Measurements from ENCODE around the gene PBX4.

The PBX4 gene

DNA sequence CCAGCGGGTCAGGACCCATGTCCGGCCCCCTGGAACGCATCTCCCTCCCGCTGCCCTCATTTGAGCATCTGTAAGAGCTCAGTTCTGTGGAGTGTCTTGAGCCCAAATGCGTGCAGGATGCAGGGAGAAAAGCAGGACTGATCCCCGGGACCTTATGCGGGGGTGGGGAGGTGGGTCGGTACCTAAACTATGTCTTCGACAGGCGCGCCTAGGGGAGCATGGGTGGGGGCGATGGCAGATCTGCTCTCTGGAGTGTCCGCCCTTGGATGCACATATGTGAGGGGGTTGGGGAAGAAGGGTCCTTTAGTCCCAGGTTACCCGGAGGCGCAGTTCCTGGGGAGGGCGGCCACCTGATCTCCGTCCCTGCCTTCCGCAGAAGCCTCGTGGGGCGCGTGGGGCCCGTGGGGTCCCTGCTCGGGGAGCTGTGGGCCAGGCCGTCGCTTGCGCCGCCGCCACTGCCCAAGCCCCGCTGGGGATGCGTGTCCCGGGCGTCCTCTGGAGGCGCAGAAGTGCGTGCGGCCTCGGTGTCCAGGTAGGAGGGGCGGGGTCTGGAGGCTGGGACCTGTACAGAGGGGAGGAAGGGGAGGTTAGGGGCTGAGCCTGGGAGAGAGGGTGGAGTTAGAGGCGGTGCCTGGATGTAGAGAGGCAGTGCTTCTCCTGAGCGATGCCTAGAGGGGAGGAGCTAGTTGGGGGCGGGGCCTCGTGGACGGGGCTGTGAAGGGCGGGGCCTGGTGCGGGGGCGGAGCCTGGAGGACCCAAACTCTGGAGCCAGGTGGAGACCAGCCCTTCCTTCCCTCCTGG is 77.6 kb downstream of the PBX4 start:
- no peak for TF ChIP-seq GATA2 (IDR thresholded peaks at IDR 0.05; ENCODE audit: low read depth, low read length)
- TF ChIP-seq GATA3 (IDR thresholded peaks at IDR 0.05; ENCODE audit: low read depth, low read length): no peak

DNA sequence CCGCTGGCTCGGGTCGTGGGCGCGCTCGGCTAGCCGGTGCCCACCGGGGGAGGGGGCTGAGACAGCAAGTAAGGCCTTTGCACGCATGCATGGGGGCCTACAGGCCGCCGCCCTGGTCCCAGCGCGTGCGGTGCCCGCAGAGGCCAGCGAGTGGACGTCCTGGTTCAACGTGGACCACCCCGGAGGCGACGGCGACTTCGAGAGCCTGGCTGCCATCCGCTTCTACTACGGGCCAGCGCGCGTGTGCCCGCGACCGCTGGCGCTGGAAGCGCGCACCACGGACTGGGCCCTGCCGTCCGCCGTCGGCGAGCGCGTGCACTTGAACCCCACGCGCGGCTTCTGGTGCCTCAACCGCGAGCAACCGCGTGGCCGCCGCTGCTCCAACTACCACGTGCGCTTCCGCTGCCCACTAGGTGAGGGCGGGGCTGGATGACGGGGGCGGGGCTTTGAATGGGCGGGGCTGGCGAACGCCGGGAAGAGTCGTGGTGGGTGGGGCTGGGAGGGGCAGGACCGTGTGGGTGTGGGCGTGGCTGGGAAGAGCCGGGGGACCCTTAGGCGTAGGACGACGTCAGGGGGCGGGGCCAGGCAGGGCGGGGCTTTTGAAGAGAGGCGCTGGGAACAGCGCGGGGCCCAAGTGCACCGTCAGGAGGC is 78.3 kb downstream of the PBX4 start:
- TF ChIP-seq GATA2 (IDR thresholded peaks at IDR 0.05; ENCODE audit: low read depth, low read length): no peak
- TF ChIP-seq GATA3 (IDR thresholded peaks at IDR 0.05; ENCODE audit: low read depth, low read length): no peak

DNA sequence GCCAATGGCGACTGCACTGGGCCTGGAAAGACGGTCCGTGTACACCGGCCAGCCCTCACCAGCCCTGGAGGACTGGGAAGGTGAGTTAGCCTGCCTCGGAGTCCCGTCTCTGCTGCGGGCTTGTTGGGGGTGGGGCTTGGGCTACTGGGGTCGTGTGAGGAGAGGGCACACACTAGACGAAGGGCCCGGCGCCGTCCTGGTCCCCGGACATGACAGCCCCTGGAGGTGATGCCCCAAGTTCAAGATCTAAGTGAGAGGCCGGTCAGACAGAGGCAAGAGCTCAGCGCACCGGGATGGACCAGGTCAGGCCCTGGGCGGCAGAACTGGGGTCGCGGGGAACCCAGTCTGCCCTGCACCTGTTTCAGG is 78.8 kb downstream of the PBX4 start:
- TF ChIP-seq GATA2 (IDR thresholded peaks at IDR 0.05; ENCODE audit: low read depth, low read length) (no peak), GATA3 (IDR thresholded peaks at IDR 0.05; ENCODE audit: low read depth, low read length) (no peak)

DNA sequence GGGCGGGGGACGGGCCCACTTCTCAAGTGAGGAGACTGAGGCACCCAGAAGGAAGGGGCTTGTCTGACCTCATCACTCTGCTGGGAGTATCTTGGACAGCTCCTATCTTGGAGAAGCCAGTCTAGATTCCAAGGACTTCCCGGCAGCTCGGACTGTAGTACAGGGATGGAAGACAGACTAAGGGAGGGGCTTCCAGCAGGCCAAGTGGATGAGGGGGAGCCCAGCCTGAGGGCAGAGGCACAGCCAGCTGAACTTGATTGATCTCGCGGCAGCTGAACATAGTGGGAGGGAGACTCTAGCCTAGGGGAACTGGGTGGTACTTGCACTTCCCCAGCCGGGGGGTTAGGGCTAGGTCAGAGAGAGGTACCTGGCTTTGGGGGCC is 79.7 kb downstream of the PBX4 start:
- TF ChIP-seq GATA3 (IDR thresholded peaks at IDR 0.05; ENCODE audit: low read depth, low read length): no peak
- TF ChIP-seq GATA2 (IDR thresholded peaks at IDR 0.05; ENCODE audit: low read depth, low read length): no peak

DNA sequence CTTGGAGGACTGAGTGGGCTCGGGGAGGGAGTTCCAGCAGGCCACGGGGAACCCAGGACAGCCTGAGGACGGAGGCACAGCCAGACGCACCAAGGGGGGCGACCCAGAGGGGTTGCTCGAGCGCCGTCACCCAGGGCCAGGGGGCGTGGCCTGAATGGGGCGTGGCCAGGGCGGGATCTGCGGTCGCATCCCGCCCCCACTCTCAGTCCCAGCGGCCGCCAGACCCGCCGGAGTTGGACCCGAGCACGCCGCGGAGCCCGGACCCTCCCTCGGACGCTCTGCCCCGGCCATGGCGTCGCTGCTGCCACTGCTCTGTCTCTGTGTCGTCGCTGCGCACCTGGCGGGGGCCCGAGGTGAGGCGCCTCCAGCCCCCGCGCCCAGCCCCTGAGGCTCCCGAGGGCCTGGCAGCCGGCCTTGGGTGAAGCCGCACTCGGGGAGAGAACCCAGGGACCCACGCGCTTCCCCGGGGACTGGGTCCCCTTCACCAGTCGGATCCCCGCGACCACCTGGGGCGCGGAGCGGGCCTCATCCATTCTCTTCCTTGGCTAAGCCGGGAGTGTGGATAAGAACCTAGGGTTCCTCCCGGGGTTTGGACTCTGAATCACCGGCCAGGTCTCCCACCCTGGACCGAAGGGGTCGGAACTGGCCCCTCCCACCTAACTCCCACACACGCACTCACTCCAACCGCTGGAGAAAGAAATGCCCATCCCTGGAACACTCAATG is 80.3 kb downstream of the PBX4 start, which contains the start of gene CILP2:
Gene CILP2, plus strand, starts transcription at position 205 of the 724 bp plus-strand sequence. Its CDS starts 85 bp downstream, at position 290.
- TF ChIP-seq GATA3 (IDR thresholded peaks at IDR 0.05; ENCODE audit: low read depth, low read length) (no peak), GATA2 (IDR thresholded peaks at IDR 0.05; ENCODE audit: low read depth, low read length) (no peak)

DNA sequence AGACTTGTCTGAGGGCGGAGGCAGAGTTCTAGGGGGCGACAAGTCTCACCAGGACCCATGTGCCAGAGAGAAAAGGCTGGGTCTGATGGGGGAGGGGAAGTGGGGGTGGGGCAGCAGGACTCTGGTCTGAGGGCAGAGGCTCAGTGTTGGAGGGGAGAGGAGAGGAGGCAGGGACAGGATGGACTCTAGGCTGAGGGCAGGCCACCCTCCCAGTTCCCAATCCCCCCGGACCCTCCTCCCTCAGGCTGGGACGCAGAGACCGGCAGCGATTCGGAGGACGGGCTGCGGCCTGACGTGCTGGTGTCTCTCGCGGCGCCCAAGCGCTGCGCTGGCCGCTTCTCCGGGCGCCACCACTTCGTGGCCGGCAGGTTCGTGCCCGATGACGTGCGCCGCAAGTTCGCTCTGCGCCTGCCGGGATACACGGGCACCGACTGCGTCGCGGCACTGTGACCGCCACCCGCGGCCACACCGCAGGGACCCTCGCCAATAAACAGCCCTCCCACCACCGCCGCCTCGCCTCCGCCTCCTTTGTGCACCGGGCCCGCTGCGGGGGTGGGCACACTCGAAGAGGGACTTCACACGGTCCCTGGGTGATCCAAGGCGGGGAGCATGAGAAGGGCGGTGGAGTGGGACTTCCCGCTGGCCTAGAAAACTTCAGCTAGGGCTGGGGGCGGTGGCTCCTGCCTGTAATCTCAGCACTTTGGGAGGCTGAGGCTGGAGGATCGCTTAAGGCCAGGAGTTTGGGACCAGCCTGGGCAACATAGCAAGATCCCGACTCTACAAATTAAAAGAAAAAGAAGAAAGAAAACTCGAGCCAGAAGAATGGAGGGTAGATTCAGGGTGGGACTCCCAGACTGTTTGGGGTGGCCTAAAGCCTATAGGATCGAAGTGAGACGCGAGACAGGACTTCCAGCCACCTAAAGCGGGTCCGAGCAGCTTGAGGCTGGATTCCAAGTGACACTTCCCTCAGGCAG is 81.1 kb downstream of the PBX4 start:
- TF ChIP-seq GATA2 (IDR thresholded peaks at IDR 0.05; ENCODE audit: low read depth, low read length) (no peak), GATA3 (IDR thresholded peaks at IDR 0.05; ENCODE audit: low read depth, low read length) (no peak)

DNA sequence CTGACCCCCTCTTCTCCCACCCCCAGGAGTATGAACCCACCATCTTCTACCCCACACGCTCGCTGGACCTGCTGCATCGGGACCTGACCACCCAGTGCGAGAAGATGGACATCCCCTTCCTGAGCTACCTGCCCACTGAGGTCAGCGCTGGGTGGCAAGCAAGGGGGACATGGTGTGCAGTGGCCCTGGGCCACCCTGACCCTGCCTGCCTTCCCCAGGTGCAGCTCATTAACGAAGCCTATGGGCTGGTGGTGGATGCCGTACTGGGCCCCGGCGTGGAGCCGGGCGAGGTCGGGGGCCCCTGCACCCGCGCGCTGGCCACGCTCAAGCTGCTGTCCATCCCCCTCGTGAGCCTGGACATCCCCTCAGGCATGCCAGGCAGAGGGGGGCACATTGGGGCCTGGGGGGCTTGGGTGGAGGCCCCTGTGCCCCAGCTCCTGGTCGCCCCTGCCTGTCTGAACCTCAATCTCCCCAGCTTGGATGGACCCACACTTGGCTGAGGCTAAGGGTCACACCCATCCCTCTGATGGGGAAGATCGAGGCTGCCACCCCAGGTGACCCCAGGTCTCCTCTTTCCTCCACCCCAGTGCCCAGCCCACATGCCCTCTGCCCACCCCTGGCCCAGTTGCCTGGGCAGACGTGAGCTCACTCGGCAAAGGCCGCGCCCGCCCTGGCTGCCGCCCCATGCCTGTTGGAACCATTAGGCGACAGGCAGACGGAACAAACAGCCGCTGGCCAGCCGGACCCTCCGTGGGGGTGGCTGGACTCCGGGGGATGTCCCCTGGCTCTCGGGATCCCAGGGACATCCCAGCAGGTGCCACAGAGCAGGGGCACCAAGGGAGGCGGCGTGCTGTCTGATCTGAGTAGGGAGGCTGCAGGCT is 82.9 kb downstream of the PBX4 start:
- TF ChIP-seq GATA2 (IDR thresholded peaks at IDR 0.05; ENCODE audit: low read depth, low read length) (no peak), GATA3 (IDR thresholded peaks at IDR 0.05; ENCODE audit: low read depth, low read length) (no peak)

DNA sequence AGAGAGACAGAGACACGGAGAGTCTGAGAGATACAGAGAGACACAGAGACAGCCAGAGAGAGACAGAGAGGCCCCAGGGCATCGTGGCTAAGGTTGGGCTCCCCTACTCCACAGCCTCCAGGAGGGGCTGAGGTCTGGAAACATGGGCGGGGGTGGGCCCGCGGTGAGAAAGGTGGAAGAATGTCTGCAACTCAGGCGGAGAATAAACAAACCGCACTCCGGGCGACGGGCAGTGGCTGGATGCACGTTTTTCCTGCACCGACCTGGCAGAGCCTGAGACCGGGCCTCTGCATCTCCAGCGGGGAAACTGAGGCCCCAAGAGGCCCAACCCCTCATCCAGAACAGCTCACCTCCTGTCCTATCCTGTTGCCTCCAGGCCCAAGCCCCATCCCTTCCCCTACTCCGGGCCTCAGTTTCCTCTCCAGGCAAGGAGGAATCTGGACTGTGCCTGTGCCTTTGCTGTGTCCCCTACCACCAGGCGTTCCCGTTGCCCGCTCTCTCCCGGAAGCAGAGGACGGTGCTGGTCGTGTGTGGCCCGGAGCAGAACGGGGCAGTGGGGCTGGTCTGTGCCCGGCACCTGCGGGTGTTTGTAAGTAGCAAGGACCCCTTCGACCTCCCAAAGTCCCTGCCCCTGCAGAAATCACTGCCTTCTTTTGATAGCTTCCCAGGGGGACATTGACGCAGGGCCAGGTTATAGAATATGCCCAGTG is 83.8 kb downstream of the PBX4 start:
- TF ChIP-seq GATA2 (IDR thresholded peaks at IDR 0.05; ENCODE audit: low read depth, low read length) (no peak), GATA3 (IDR thresholded peaks at IDR 0.05; ENCODE audit: low read depth, low read length) (no peak)

DNA sequence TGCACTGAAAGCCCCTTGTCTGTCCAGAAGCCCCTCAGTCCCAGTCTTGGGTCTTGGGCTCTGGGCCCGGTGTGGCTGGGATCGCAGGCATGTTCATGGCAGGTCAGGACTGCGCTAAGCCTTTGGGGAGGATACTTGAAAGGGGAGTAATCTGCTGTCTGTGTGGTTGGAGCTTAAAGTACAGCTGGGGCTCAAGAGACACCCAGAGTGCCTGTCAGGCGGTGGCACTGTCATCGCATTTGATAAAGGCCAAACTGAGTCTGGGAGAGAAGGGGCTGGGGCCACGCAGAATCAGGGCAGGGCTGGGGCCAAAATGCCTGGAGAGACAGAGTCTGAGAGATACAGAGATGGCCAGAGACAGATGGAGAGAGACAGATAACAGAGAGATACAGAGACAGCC is 84.6 kb downstream of the PBX4 start:
- TF ChIP-seq GATA3 (IDR thresholded peaks at IDR 0.05; ENCODE audit: low read depth, low read length) (no peak), GATA2 (IDR thresholded peaks at IDR 0.05; ENCODE audit: low read depth, low read length) (no peak)

DNA sequence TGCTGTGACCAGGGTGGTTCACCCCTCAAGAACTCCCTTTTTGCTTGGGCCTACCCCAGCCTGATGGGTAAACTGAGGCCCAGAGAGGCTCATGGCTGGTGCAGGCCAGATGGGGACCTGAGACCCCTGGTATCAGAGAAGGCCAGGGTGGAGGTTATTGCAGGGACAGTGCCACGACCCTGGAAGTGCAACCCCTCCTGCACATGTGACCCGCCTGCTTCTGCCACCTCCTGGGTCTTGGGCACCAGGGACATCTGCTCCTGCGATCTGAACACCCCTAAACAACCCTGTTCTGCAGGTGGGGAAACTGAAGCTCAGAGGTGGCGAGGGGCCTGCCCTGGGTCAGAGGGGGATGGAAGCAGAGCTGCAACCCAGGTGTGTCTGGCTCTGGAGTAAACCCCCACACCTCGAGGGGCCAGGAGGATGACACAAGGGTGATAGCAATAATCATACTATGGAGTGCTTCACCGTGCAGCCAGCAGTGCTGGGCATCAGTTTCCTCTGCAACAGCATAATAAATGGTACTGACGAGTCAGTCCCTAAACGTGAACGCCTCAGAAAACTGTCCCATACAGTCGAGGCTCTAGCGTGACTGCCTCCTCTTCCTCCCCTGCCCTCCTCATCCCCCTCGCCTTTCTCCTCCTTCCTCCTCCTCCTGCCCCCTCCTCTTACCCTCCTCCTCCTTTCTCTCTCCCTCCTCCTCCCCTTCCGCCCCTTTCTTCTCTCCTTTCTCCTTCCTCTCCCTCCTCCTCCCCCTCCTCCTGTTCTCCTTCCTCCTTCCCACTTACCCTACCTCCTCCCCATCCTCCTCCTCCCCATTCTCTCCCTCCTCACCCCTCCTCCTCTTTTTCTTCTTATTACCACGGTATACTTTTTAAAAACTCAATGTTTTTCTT is 85.4 kb downstream of the PBX4 start:
- TF ChIP-seq GATA3 (IDR thresholded peaks at IDR 0.05; ENCODE audit: low read depth, low read length) (no peak), GATA2 (IDR thresholded peaks at IDR 0.05; ENCODE audit: low read depth, low read length) (no peak)

All from SH-SY5Y (cell line).